SK-N-SH (cell line): ENCODE measurements around the gene PDGFA. TPM values are rescaled to one million over a fixed set of nuclear protein-coding genes. Genes with fewer than 3 reads are reported as not detected.

Source experiments
- CTCF ChIA-PET: fragments of 300-600, 350-600 bp; formaldehyde crosslinking; extraction: SDS; loops from one replicate; lab custom pipeline; 2021; lab: Yijun Ruan, JAX
- POLR2A ChIA-PET: fragments of 350-600 bp; sonication (Branson Sonifier 250); formaldehyde crosslinking; extraction: SDS; loops from one replicate; lab custom pipeline; 2020; ENCODE audit warnings: antibody characterized with exemption, inconsistent platforms; lab: Yijun Ruan, JAX
- DNase-seq: peaks from one replicate; pipeline ENCODE4 v3.0.0; 2012
- H2AFZ ChIP-seq: fragments of 200-600 bp; sonication (generic); 2 replicates; pipeline ENCODE4 v1.8.1; 2016; ENCODE audit warnings: antibody characterized with exemption, mild to moderate bottlenecking, low read depth
- H3F3A ChIP-seq: fragments of 200-600 bp; sonication (generic); replicated peaks from 2 replicates; pipeline ENCODE3; 2016; ENCODE audit warnings: antibody characterized with exemption, mild to moderate bottlenecking; ENCODE audit not compliant: insufficient read depth
- H3K27ac ChIP-seq, 2 experiments: fragments of 200-500 bp in 1 of 2; fragments of 200-600 bp in 1 of 2; sonication (Bioruptor generic) in 1 of 2; sonication (generic), shearing (Covaris generic) in 1 of 2; 2 replicates each; pipeline versions ENCODE4 v1.5.1 to v1.6.1; 2014 to 2016; ENCODE audit warnings: low read depth in 2 of 2, inconsistent platforms in 1 of 2, low read length in 1 of 2, mild to moderate bottlenecking in 1 of 2, mixed read lengths in 1 of 2
- H3K27me3 ChIP-seq: fragments of 200-600 bp; sonication (generic), shearing (Covaris generic); 2 replicates; pipeline ENCODE4 v1.6.1; 2016; ENCODE audit warnings: mixed run types; ENCODE audit not compliant: insufficient read depth
- H3K36me3 ChIP-seq, 2 experiments: fragments of 200-500 bp in 1 of 2; fragments of 200-600 bp in 1 of 2; sonication (Bioruptor generic) in 1 of 2; sonication (generic) in 1 of 2; replicated peaks in 1 of 2; 2 replicates each; pipeline versions ENCODE3 to v1.5.1; 2014 to 2016; ENCODE audit warnings: low read length in 1 of 2, mild to moderate bottlenecking in 1 of 2; ENCODE audit not compliant: insufficient read depth in 2 of 2, control insufficient read depth in 1 of 2
- H3K4me1 ChIP-seq, 2 experiments: fragments of 200-500 bp in 1 of 2; fragments of 200-600 bp in 1 of 2; sonication (Bioruptor generic) in 1 of 2; sonication (generic), shearing (Covaris generic) in 1 of 2; 2 replicates each; pipeline versions ENCODE4 v1.5.1 to v1.6.1; 2014 to 2016; ENCODE audit warnings: low read depth in 1 of 2, low read length in 1 of 2, mixed run types in 1 of 2; ENCODE audit not compliant: insufficient read depth in 2 of 2, control insufficient read depth in 1 of 2
- H3K4me2 ChIP-seq: fragments of 200-600 bp; sonication (generic), shearing (Covaris generic); 2 replicates; pipeline ENCODE4 v1.6.1; 2017; ENCODE audit warnings: mixed run types
- H3K4me3 ChIP-seq, 2 experiments: fragments of 200-500 bp in 1 of 2; fragments of 200-600 bp in 1 of 2; sonication (Bioruptor generic) in 1 of 2; sonication (generic), shearing (Covaris generic) in 1 of 2; 2 replicates each; pipeline versions ENCODE4 v1.5.1 to v1.8.1; 2014 to 2016; ENCODE audit warnings: low read depth in 2 of 2, inconsistent platforms in 1 of 2, low read length in 1 of 2, mild to moderate bottlenecking in 1 of 2, mixed read lengths in 1 of 2, moderate library complexity in 1 of 2
- H3K79me2 ChIP-seq: fragments of 200-600 bp; sonication (generic); 2 replicates; pipeline ENCODE4 v1.8.1; 2017; ENCODE audit warnings: mild to moderate bottlenecking; ENCODE audit not compliant: insufficient read depth
- H3K9ac ChIP-seq: fragments of 200-600 bp; sonication (generic); 2 replicates; pipeline ENCODE4 v1.6.1; 2017; ENCODE audit warnings: mixed run types
- H3K9me2 ChIP-seq: fragments of 200-600 bp; sonication (generic); 2 replicates; pipeline ENCODE4 v1.6.1; 2017; ENCODE audit warnings: mixed run types
- H3K9me3 ChIP-seq: fragments of 200-600 bp; sonication (generic); 2 replicates; pipeline ENCODE4 v1.6.1; 2017; ENCODE audit warnings: mixed run types, mild to moderate bottlenecking, moderate library complexity
- H4K20me1 ChIP-seq: fragments of 200-600 bp; sonication (generic); 2 replicates; pipeline ENCODE4 v1.6.1; 2017; ENCODE audit warnings: mild to moderate bottlenecking, mixed run types; ENCODE audit not compliant: insufficient read depth
- CTCF ChIP-seq: fragments of 200-600 bp; sonication (generic); IDR thresholded peaks from 2 replicates; pipeline ENCODE4 v1.6.1; 2017; ENCODE audit warnings: antibody characterized with exemption, mild to moderate bottlenecking, moderate library complexity
- ELF1 ChIP-seq: IDR thresholded peaks from 2 replicates; pipeline ENCODE4 v1.4.0; 2012
- FOSL2 ChIP-seq: IDR thresholded peaks from 2 replicates; pipeline ENCODE4 v1.4.0; 2012; ENCODE audit warnings: low read depth, mild to moderate bottlenecking, moderate library complexity, borderline replicate concordance
- GABPA ChIP-seq: IDR thresholded peaks from 2 replicates; pipeline ENCODE4 v1.4.0; 2012; ENCODE audit warnings: low read depth, mild to moderate bottlenecking
- GATA2 ChIP-seq: sonication (generic); formaldehyde crosslinking; IDR thresholded peaks from 2 replicates; pipeline ENCODE4 v1.5.0; 2020; ENCODE audit warnings: mild to moderate bottlenecking, missing genetic modification reagents
- JUND ChIP-seq: IDR thresholded peaks from 2 replicates; pipeline ENCODE4 v1.4.0; 2012
- MAX ChIP-seq: IDR thresholded peaks from 2 replicates; pipeline ENCODE4 v1.4.0; 2012; ENCODE audit warnings: low read depth
- POLR2AphosphoS5 ChIP-seq: IDR thresholded peaks from 2 replicates; pipeline ENCODE4 v1.6.1; 2012; ENCODE audit warnings: low read depth, low read length
- RAD21 ChIP-seq: IDR thresholded peaks from 2 replicates; pipeline ENCODE4 v1.6.1; 2012; ENCODE audit warnings: mild to moderate bottlenecking, low read length
- RCOR1 ChIP-seq: fragments of 150-350 bp; IDR thresholded peaks from 2 replicates; pipeline ENCODE4 v1.6.1; 2017; ENCODE audit warnings: antibody characterized with exemption, low read length
- SIN3A ChIP-seq: IDR thresholded peaks from 2 replicates; pipeline ENCODE4 v1.6.1; 2012; ENCODE audit warnings: low read depth, mild to moderate bottlenecking, low read length, moderate library complexity, borderline replicate concordance
- SMC3 ChIP-seq: IDR thresholded peaks from 2 replicates; pipeline ENCODE4 v1.6.1; 2012; ENCODE audit warnings: low read depth, low read length, improper control_type of control experiment
- TAF1 ChIP-seq: IDR thresholded peaks from 2 replicates; pipeline ENCODE4 v1.6.1; 2012; ENCODE audit warnings: low read depth, mild to moderate bottlenecking, low read length, moderate library complexity, borderline replicate concordance
- USF1 ChIP-seq: IDR thresholded peaks from 2 replicates; pipeline ENCODE4 v1.4.0; 2012; ENCODE audit warnings: low read depth, borderline replicate concordance
- USF2 ChIP-seq: fragments of 150-350 bp; IDR thresholded peaks from 2 replicates; pipeline ENCODE4 v1.6.1; 2017; ENCODE audit warnings: antibody characterized with exemption, low read length, low read depth, borderline replicate concordance
- YY1 ChIP-seq: IDR thresholded peaks from 2 replicates; pipeline ENCODE4 v1.4.0; 2012; ENCODE audit warnings: low read depth, mild to moderate bottlenecking
- WGBS: methylation state at CpG from one replicate; pipeline ENCODE4 v1.1.6; 2017; ENCODE audit warnings: low lambda C conversion rate; 5-methylcytosine and 5-hydroxymethylcytosine counted together
- polyA plus RNA-seq, 3 experiments: library from polyadenylated mRNA; depleted of rRNA; stranded (reverse); fragments of >200 nt; gene quantifications; 2 replicates each; pipeline ENCODE4 v1.2.3, GENCODE V29; 2012

The PDGFA gene
- polyA plus RNA-seq, 1 of the 3 experiments (the other 2 are of a cell fraction) = 18.9 TPM

- Histone ChIP-seq H3K27ac (no peak overlapping the region), H4K20me1 (no peaks in the 10 kb centered on the region), H3K79me2 (no peaks in the 10 kb centered on the region), H2AFZ (no peak overlapping the region), H3K9me2 (no peaks in the 10 kb centered on the region), H3K4me2 (no peak overlapping the region), H3K27me3 (no peaks in the 10 kb centered on the region), H3K9me3 (0 out of 2 replicates have a peak, but pooled peaks cover 4% of the 10 kb centered on the region), H3K9ac (no peak overlapping the region), H3K4me3 (no peak overlapping the region), H3F3A (peaks cover 5% of the 10 kb centered on the region), H3K36me3 (no peaks in the 10 kb centered on the region), H3K4me1 (peaks cover 4 to 10% of the 10 kb centered on the region in 2 experiments; a peak in 2 of 4 replicates)
- CTCF ChIA-PET = no interaction called here
- TF ChIP-seq SMC3 = no peak
- TF ChIP-seq USF2 = no peak
- no peak for TF ChIP-seq POLR2AphosphoS5
- DNase-seq = no peak
- POLR2A ChIA-PET = no interaction called here
- WGBS = 77% methylated on average over 8 of the region's 18 CpGs
Observed at GRCh38 chr7:473211-473734, 46.4 kb downstream of the PDGFA start.

- H3K4me3 ChIP-seq = no peak overlapping the region
- POLR2A ChIA-PET = no interaction called here
- H3K4me2 ChIP-seq = no peak overlapping the region
- H3K27me3 ChIP-seq = no peaks in the 10 kb centered on the region
- H3K27ac ChIP-seq = peak overlapping the region in 1 of 2 experiments; percentile 47; a peak in 1 of 4 replicates
- no peaks in the 10 kb centered on the region for H3K36me3 ChIP-seq
- H2AFZ ChIP-seq = no peak overlapping the region
- 77% methylated on average over 4 of the region's 4 CpGs for WGBS
- DNase-seq = no peak
- H4K20me1 ChIP-seq = no peaks in the 10 kb centered on the region
- 0 out of 2 replicates have a peak, but pooled peaks cover 4% of the 10 kb centered on the region for H3K9me3 ChIP-seq
- H3K4me1 ChIP-seq = peaks cover 4 to 10% of the 10 kb centered on the region in 2 experiments; a peak in 2 of 4 replicates
- no peak for TF ChIP-seq ELF1
- TF ChIP-seq RAD21 = no peak
- no peak for TF ChIP-seq SIN3A
- no peak for TF ChIP-seq CTCF
- no peak for TF ChIP-seq FOSL2
- no peak for TF ChIP-seq GABPA
- no peak for TF ChIP-seq GATA2 (CRISPR knock-in tag)
- TF ChIP-seq USF1 = no peak
- no peak for TF ChIP-seq USF2
- no peak for TF ChIP-seq JUND
- TF ChIP-seq TAF1 = no peak
- TF ChIP-seq POLR2AphosphoS5 = no peak
- no peak for TF ChIP-seq YY1
- TF ChIP-seq MAX = no peak
- no peak for TF ChIP-seq RCOR1
- no peaks in the 10 kb centered on the region for H3K79me2 ChIP-seq
- peaks cover 5% of the 10 kb centered on the region for H3F3A ChIP-seq
- no peaks in the 10 kb centered on the region for H3K9me2 ChIP-seq
- CTCF ChIA-PET = interaction anchor here (0.6 to 1.1 kb wide), 2 partner anchors 11 to 105 kb away, joined by 3 read pairs; no protein-coding TSS in a partner anchor
- no peak overlapping the region for H3K9ac ChIP-seq
Observed at GRCh38 chr7:472640-472957, 47.0 kb downstream of the PDGFA start.
